Activated CD8-positive, alpha-beta memory T cell treated with anti-CD3 and anti-CD28 coated beads for 48 hours (primary cell): ENCODE data around the gene RGL4.

ENCODE experiments used
- DNase-seq, 3 experiments: peaks; one replicate each; pipeline ENCODE4 v3.0.0-alpha.2; 2020; ENCODE audit warnings: low read depth in 2 of 3, low spot score in 2 of 3

Gene RGL4

DNA sequence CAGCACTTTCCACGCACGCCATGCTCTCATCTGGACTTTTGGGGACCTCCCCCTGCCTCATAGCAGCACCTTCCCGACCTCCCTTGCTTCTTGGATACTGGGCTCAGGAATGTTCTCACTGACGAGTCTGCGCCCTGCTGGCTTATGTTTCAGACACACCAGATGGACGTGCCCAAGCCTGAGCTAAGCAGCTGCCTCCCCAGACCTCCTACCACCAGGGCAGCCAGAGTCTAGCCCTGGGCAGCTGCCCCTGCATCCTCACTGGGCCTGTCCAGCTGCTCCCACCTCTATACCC is 13.2 kb upstream of the RGL4 start:
- DNase-seq, result no peak

DNA sequence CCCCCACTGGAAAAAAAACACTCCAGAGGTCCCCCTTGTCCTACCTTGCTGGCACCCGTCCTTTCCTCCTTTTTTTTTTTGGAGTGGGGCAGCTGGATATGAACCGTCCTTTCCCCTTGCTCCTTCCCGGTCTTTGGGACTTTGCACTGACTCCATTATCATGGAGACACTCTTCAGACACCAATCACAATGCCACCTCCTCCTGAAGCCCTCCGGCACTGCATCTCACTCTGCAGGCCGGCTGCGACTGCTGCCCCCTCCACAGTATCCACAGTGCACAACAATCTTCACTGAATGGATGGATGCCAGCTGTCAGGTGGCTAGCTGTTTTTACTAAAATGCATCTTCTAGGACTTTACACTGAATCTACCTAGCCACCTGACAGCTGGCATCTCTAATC is 12.7 kb upstream of the RGL4 start:
- no peak for DNase-seq

DNA sequence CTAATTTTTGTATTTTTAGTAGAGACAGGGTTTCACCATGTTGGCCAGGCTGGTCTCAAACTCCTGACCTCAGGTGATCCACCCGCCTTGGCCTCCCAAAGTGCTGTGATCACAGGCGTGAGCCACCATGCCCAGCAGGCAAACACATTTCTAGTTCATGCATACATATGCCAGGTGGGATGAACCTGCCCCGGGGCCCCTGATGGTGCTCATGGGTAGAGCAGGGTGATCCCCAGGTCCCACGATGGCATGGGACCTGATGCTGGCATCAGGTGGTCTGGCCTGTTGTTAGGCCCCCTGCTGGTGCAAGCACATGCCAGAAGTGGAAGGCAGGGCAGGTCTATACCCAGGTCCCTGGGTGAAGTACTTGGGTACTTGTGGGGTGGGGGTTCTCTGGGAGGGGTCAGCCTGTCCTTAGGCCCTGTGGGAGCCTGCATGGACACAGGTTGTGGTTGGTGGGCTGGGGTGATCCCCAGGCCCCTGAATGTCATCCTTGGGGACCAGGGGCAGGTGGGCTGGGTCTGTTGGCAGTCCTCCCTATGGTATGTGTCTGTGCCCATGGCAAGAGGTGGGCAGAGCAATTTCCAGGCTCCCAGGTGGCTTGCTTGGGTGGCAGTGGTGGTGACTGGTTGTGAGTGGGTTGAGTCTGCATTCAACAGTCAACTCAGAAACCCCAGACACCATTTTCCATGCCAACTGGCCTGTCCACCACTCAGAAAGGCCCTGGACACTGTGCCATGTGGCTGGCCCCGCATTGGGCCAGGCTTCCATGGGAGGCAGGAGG is 9.6 kb upstream of the RGL4 start:
- DNase-seq, result no peak

DNA sequence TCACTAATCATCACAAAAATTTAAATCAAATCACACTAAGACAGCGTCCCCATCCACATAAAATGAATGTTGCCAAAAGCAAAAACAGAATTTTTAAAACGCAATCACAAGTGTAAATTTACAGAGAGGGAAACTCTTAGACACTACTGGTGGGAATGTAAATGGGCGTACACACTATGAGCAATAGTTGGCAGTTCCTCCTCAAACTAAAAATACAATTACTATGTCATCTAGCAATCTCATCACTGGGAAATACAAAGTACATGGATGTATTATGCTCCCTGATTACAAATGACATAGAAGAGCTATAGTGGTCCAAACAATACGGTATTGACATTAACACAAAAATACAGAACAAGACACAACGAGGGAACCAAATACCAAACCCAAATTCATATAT is 8.7 kb upstream of the RGL4 start:
- DNase-seq, result no peak

DNA sequence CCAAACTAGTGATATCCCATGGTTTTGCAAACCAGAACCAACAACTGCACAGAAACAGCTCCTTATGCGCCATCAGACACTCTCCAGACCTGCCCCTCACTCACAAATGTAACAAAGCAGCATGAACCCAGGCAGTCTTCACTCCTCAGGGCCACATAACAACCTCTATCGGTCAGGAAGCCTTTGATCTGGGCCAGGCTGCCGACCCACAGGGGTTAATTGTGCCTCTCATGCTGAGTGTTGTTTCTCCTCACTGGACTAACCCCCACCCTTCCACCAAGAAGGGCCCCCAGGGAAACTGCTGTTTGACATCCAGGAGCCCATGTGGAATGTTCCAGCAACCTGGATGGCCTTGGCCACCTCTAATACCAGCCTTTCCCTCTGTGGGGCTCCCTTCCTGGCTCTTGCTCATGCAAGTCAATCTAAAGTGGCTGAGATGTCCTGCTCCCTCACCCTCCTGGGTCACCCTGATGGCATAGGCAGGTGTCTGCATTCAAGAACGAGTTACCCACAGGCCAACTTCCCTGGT is 7.9 kb upstream of the RGL4 start:
- no peak for DNase-seq

DNA sequence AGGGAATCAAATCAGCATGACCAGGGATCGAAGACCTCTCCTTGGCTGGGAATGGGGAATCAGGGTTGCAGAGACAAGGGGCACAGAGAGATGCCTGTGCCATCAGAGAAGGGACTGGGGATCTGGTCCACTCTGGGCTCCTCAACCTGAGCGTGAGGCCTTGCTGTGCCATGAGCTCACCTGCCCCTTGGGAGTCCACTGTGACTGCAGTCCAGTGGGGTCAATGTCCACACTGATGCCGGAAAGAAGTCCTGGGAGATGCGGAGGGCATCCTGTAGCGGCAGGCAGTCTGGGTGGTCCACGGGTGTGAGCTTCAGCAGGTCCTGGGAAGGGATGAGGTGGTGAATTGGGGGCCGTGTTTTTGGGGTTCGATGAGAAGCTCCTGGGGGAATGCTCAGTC is 7.3 kb upstream of the RGL4 start:
- no peak for DNase-seq

DNA sequence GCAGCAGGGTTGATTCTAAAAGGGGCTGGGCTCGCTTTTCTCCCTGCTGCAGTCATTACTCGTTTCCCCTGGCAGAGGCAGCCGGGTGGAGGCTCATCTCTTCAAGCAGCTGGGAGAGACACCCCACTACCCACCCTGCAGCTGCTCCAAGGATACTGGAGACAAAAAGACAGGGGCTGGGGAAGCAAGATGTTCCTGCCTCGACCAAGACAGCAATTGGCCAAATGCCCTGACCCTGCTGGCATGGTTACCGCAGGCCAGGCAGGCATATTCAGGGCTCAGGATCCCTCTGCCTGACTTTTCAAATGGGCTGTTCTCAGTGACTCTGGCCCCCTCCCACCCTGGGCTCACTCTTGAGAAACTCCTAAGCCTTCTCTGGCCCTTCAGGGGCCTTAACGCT is 6.8 kb upstream of the RGL4 start:
- DNase-seq, result no peak

DNA sequence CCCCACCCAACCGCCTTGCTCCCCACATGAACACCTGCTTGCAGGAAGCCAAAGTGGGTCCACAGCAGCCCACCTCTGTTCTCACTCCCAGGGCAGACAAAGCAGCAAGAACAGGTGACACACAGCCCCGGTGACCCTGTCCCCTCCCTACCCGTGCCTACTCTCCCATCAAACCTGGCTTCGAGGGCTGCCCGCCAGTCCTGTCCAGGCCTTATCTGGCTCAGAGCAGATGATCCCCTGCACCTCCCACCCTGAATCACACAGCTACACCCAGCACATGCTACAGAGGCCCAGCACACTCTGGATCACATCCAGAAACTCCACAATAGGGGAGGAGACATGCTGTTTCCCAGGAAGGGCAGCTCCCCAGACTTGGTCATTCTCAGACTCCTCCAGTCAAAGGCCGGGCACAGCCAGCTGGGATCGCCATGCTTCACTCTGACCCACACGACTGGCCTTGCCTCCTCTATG is 6.2 kb upstream of the RGL4 start:
- no peak for DNase-seq

DNA sequence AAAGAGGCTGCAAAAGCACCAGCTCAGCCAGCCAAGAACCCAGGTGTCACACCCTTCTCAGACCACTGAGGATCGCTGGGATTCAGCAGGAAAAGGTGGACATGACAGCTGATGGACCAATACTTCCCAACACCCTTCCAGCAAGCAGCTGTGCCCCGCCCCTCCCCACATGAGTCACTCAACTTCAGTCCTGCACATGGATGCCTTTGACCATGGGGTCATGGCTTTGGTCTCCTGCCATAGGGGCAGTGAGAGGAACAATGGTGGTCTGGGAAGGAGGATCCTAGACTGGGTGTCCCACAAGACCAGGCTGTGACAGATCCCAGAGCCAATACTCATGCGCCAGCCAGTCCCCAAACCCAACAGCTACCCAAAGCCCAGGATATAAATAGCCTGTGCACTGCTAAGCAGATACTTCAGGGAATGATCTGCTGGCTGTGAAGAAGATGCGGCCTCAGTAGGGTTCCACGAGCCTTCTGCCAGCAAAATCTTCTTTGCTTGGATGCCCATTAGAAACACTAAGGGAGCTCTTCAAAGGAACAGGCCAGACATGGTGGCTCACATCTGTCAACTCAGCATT is 5.5 kb upstream of the RGL4 start:
- no peak for DNase-seq

DNA sequence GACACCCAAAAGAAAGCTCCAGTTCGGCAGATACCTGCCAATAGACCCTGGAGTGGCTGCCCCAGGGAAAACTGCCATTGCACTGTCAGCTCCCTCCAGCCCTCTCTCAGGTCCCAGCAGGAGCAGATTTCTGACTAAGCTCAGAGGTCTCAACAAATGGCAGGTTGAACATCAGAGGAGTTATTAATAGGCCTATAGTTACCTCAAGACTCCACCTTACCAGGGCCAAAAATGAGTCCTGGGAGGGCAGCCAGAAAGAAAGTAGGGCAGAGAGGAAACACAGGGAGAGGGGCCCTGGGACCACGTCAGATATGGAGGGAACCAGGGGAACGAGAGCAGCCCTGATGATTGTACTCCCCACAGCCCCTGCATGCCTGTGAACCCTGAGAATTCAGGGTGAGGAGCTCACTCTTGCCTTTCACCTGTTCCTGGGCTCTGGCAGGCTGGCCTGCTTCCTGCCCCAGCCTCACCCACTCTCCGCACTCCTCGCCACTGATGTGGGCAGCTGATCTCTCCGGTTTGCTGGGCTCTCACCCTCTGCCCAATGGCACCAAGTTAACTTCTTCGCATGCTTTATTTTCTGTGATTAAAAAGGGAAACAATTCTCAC is 4.3 kb upstream of the RGL4 start:
- DNase-seq, result no peak

DNA sequence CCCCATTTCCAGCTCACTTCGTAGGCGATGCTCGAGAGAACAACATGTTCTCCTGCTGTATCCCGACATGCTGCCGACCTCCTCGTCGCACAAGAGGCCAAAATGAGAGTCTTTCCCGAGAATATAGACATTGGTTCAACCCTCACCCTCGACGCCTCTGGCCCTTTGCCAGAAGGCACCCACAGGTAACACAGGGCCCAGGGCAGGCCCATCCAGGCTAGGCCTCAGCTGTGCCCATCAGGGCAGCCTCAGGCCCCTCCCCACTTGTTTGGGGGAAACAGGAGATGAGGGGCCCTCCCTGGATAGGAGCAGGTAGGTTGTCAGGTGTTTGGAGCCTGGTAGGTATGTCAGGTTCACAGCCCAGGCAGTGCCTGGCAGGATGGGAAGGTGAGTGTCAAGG is 2.7 kb upstream of the RGL4 start:
- no peak for DNase-seq

DNA sequence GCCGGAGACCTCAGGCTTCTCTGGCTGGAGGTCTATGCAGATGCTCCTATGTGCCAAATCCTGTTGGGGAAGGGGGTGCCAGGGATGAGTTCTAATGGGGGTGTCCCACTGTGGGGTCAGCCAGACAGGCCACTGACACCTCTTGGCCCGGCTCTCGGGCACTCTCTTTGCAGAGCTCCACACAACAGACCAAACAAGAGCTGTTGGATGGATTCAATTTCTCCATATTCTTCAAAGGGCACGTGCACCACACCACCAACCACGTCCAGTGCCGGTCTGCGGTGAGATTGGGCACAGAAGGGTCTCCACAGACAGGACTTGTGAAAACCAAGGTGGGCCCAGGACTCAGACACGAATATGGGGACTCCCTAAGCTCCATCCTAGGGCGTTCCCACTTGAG is 2.2 kb upstream of the RGL4 start:
- no peak for DNase-seq

DNA sequence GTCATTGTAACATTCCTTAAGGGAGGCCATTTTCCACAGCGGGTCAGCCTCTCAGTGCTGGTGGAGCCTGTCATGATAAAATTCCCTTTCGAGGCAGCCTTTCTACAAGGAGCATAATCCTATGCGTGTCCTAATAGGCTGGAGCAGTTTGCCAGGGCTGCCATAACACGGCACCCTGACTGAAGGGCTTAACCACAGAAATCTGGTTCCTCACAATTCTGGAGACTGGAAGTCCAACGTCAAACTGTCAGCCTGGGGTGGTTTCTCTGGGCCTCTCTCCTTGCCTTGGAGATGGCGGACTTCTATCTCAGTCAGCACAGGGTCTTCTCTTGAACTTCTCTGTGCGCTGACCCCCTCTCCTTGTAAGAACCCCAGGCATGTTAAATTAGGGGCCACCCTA is 1.4 kb upstream of the RGL4 start:
- no peak for DNase-seq

DNA sequence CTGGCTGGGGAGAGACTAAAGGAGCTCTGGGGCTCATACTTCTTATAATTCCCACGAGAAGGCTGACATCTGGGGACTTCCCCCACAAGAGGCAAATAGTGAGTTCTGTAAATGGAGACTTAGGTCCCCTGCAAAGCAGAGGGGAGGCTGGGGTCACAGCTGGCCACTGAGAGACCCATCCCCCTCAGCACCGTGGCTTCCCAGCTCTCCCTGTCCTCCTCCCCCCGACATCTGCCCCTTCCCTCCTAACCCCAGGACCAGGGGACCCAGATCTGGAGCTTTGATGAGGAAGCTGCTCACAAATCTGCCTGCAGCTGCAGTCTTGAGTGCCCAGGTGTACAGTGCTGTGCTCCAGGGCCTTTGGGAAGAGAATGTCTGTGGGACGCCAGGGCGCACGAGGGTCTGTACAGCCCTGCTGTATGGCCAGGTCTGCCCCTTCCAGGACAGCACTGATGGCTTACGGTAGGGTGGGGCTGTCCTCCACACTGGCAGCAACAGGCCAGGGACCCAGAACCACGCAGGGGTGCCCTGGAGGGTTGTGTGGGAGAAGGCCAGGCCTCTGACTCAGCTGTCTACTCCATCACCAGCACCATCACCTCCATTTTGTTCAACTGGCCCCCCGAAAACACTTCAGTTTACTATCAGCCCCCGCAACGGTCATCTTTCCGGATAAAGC is 1.1 kb downstream of the RGL4 start:
- no peak for DNase-seq

DNA sequence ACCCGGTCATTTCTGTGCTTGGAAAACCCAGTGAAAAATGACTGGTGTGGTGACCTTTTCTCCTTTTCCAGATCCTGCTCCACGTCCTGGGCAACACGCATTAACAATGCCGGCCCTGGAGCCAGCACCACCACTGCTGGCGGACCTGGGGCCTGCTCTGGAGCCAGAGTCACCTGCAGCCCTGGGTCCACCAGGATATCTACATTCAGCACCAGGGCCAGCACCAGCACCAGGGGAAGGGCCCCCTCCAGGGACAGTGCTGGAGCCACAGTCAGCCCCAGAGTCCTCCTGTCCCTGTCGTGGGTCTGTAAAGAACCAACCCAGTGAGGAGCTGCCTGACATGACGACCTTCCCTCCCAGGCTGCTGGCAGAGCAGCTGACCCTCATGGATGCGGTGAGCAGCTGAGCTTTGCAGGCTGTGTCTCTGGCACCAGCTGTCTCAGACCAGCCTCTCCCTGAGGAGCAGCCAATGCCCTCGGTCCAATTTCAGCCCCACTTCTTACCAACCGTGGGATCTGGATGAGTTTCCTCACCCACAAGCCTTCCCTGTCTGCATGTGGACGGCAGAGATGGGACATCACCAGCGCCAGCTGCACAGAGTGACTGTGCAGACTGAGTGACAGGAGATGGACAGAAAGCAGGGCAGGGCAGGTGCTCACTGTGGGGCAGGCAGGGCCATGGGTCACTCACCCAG is 1.9 kb downstream of the RGL4 start:
- no peak for DNase-seq

DNA sequence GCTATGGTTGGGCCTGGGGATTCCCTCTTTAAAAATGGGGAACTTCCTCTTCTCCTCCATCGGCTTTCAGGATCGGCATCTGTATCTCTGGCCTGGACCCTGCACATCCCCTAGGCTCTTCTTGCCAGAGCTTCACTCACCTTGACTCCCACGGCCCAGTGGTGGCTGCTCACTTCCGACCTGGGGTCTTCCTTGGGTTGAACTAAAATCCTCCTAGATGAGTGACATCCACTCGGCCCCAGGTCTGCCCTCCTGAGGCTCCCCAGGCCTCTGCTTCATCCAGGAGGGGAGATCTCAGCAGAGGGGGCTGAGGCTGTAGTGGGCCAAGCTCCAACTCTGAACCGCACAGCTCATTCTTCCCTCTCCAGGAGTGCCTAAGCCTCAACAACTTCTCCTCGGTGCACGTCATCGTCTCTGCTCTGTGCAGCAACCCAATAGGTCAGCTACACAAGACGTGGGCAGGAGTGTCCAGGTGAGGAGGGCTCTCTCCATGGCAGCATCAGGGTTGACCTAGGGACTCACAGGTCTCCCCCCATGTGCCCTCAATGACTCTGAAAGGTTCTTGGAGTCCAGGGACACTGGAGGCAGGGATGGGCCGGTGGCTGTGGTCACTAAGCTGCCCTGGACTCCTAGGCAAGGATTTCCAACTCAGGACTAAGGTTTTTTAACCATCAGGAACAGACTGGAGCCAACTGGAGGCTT is 3.3 kb downstream of the RGL4 start:
- DNase-seq, result no peak

DNA sequence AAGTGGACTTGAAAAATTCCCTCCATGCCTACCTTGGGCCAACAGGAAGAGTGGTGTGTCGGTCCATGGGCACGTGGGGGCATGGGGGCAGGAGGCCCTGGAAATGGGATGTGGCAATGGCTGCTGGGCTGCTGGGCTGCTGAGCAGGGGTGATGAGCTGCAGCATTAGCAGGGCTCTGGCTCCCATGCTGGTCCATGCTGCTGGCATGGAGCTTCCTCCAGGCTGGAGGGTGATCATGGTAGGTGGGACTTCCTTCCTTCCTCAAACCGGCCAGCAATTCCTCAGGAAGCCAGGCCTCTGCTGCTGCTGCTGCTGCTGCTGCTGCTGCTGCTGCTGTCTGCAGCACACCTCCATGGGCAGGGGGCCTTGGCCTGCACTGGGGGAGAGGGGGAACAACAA is 4.3 kb downstream of the RGL4 start:
- DNase-seq, result no peak

DNA sequence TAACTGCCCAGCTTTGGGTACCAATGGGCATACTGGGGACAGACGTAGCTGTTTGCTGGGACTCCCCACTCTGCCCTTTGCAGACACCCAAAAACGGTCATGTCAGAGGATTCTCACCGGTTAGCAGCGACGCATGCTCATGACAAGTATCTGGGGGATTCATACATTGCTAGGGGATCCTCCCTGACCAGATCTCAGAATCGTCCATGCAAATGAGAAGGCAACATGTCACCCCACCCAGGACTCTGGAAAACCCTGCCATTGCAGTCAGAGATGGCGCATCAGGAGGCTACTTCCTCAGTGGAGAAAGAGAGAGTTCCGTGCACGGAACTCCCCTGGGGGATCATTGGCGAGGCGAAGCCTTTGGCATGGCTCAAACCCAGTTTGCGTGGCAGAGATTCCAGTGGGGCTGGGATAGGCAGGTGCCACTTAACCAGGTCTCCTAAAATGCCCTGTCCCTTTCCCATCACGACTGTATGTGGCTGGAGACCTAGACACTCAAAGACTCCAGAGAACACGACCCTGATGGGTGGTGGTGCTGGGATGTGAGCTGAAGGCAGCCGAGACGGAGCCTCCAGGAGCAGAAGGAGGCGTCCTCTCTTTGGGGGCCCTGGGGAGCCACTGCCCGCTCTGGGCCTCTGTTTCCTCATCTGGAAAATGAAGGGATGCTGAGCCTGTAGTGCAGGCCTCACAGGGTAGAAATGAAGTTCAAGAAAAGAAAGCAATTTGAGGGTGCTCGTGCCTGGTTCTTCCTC is 4.9 kb downstream of the RGL4 start:
- DNase-seq, result no peak

DNA sequence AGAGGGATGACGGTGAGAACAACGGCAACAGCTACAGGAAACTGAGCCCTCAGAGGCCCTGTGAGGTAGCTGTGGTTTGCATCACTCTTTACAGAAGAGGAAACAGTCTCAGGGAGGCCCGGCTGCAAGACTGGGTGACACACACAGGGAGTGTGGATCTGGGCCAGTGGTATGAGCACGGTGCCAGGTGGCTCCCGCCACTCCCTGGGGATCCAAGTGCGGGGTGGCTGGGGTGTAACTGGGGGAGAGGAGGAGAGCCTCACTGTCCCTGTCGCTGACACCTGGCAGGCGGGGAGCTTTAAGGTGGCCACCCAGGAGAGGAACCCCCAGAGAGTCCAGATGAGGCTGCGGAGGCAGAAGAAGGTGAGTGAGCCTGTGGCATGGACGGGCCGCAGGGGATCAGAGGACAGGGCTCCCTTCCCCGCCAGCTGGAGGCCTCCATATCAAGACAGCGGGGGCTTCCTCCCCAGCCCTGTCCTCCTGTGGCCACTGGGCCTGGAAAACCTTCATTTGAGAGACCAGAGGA is 5.6 kb downstream of the RGL4 start:
- peak; percentile 35 to 45 (median 35) for DNase-seq
